Endothelial cell of umbilical vein (primary cell): Measurements from ENCODE around the gene ZNF112. TPM values are rescaled to one million over a fixed set of nuclear protein-coding genes. Genes with fewer than 3 reads are reported as not detected.
A peak's percentile ranks its signal among the peaks of the same experiment; 100 is the strongest.

ENCODE experiments used
- BruUV-seq: library from RNA; stranded (reverse); fragments of 400-500 nt; replicated peaks from 2 replicates; lab custom pipeline; 2021; lab: Mats Ljungman, UMichigan
- CTCF ChIA-PET: fragments of 300-600, 350-600 bp; sonication (Branson Sonifier 250); formaldehyde crosslinking; loops from one replicate; lab custom pipeline; 2021; ENCODE audit warnings: antibody characterized with exemption, inconsistent platforms; lab: Charles Lee
- POLR2A ChIA-PET: fragments of 300-600, 350-600 bp; sonication (Branson Sonifier 250); formaldehyde crosslinking; loops from one replicate; lab custom pipeline; 2021; ENCODE audit warnings: antibody characterized with exemption, inconsistent platforms; lab: Charles Lee
- DNase-seq: peaks from one replicate; pipeline ENCODE4 v3.0.0-alpha.2; 2011; ENCODE audit warnings: low read depth, low spot score
- FAIRE-seq: peaks from 2 replicates; lab custom pipeline; 2011; peaks lifted over from hg19 to GRCh38; lab: Jason Lieb, UNC
- H2AFZ ChIP-seq: 2 replicates; pipeline ENCODE4 v1.6.0; 2012; ENCODE audit warnings: low read depth, low read length, control low read depth, inconsistent platforms
- H3K27ac ChIP-seq: 2 replicates; pipeline ENCODE4 v1.5.1; 2011; ENCODE audit warnings: low read depth, mild to moderate bottlenecking, control low read depth, low read length, moderate library complexity; ENCODE audit not compliant: insufficient read depth
- H3K27me3 ChIP-seq, 2 experiments: 2 replicates each; pipeline versions ENCODE4 v1.6.0 to v1.6.1; 2011; ENCODE audit warnings: low read length in 2 of 2, mixed read lengths in 1 of 2; ENCODE audit not compliant: control insufficient read depth in 2 of 2, insufficient read depth in 2 of 2
- H3K36me3 ChIP-seq, 2 experiments: 2 replicates in 1 of 2; 3 replicates in 1 of 2; pipeline ENCODE4 v1.5.1; 2011; ENCODE audit warnings: low read length in 2 of 2, mild to moderate bottlenecking in 1 of 2, moderate library complexity in 1 of 2; ENCODE audit not compliant: control insufficient read depth in 2 of 2, insufficient read depth in 2 of 2; ENCODE audit errors: extremely low read depth in 1 of 2
- H3K4me1 ChIP-seq: 3 replicates; pipeline ENCODE4 v1.5.1; 2011; ENCODE audit warnings: mild to moderate bottlenecking, low read length; ENCODE audit not compliant: control insufficient read depth, insufficient read depth; ENCODE audit errors: extremely low read depth
- H3K4me2 ChIP-seq: 2 replicates; pipeline ENCODE4 v1.6.1; 2011; ENCODE audit warnings: low read length, control low read depth, mixed read lengths; ENCODE audit not compliant: insufficient read depth
- H3K4me3 ChIP-seq, 3 experiments: fragments of 200-600 bp in 1 of 3; sonication (generic), shearing (Covaris generic) in 1 of 3; replicated peaks in 1 of 3; 2 replicates each; pipeline ENCODE4 v1.5.1; 2011 to 2016; ENCODE audit warnings: control low read depth in 3 of 3, low read length in 3 of 3, mild to moderate bottlenecking in 2 of 3, inconsistent platforms in 1 of 3, low read depth in 1 of 3, moderate library complexity in 1 of 3; ENCODE audit not compliant: insufficient read depth in 1 of 3
- H3K79me2 ChIP-seq: 2 replicates; pipeline ENCODE4 v1.6.0; 2012; ENCODE audit warnings: low read length, inconsistent platforms; ENCODE audit not compliant: control insufficient read depth, insufficient read depth
- H3K9ac ChIP-seq: replicated peaks from 2 replicates; pipeline ENCODE3; 2011; ENCODE audit warnings: low read length, control low read depth; ENCODE audit not compliant: insufficient read depth; ENCODE audit errors: extremely low read depth
- H3K9me1 ChIP-seq: replicated peaks from 3 replicates; pipeline ENCODE4 v1.6.0; 2011; ENCODE audit warnings: mild to moderate bottlenecking, low read length; ENCODE audit not compliant: control insufficient read depth, insufficient read depth; ENCODE audit errors: extremely low read depth
- H3K9me3 ChIP-seq: replicated peaks from 2 replicates; pipeline ENCODE4 v1.5.1; 2012; ENCODE audit warnings: low read length, inconsistent platforms; ENCODE audit not compliant: control insufficient read depth, insufficient read depth
- H4K20me1 ChIP-seq: replicated peaks from 2 replicates; pipeline ENCODE3; 2011; ENCODE audit warnings: mild to moderate bottlenecking, low read length; ENCODE audit not compliant: control insufficient read depth, insufficient read depth; ENCODE audit errors: extremely low read depth
- CTCF ChIP-seq, 2 donors: IDR thresholded peaks; 1 replicate in 1 of 2; 2 replicates in 1 of 2; pipeline ENCODE4 v1.5.1; 2011; ENCODE audit warnings: low read length in 2 of 2, mild to moderate bottlenecking in 2 of 2, moderate library complexity in 2 of 2, control low read depth in 1 of 2, inconsistent platforms in 1 of 2, low read depth in 1 of 2; ENCODE audit not compliant: insufficient read depth in 1 of 2; ENCODE audit errors: extremely low read depth in 1 of 2
- EZH2 ChIP-seq: IDR thresholded peaks from 2 replicates; pipeline ENCODE4 v1.6.1; 2012; ENCODE audit warnings: borderline replicate concordance, low read depth, mild to moderate bottlenecking, moderate library complexity, low read length, inconsistent platforms; ENCODE audit not compliant: severe bottlenecking
- FOS ChIP-seq: IDR thresholded peaks from 2 replicates; pipeline ENCODE4 v1.6.1; 2011; ENCODE audit warnings: mild to moderate bottlenecking, low read length, moderate library complexity, borderline replicate concordance; ENCODE audit not compliant: insufficient read depth
- GATA2 ChIP-seq: IDR thresholded peaks from 2 replicates; pipeline ENCODE4 v1.7.0; 2011; ENCODE audit warnings: low read depth, mild to moderate bottlenecking, moderate library complexity, mixed read lengths, low read length; ENCODE audit not compliant: insufficient read length, insufficient read depth
- JUN ChIP-seq: IDR thresholded peaks from 2 replicates; pipeline ENCODE4 v1.6.1; 2011; ENCODE audit warnings: borderline replicate concordance, low read depth; ENCODE audit not compliant: insufficient read length, insufficient read depth
- MAX ChIP-seq: IDR thresholded peaks from 2 replicates; pipeline ENCODE4 v1.6.1; 2011; ENCODE audit not compliant: insufficient read depth, insufficient read length
- MYC ChIP-seq: IDR thresholded peaks from one replicate; pipeline ENCODE4 v1.6.1; 2011; ENCODE audit warnings: mild to moderate bottlenecking, low read depth, low read length
- POLR2A ChIP-seq: IDR thresholded peaks from 2 replicates; pipeline ENCODE4 v1.6.1; 2012; ENCODE audit warnings: low read depth, mild to moderate bottlenecking, control low read depth, low read length
- POLR2AphosphoS5 ChIP-seq: IDR thresholded peaks from 2 replicates; pipeline ENCODE4 v1.6.1; 2012; ENCODE audit warnings: low read depth, mild to moderate bottlenecking, control low read depth, low read length, moderate library complexity; ENCODE audit not compliant: insufficient read depth
- dilution Hi-C: fragments of 300-500 bp; cut with MboI; formaldehyde crosslinking; loops from one replicate; pipeline ENCODE4 v1.15.0; 2019; ENCODE audit warnings: low sequenced_read_pairs; ENCODE audit not compliant: extremely low pct_ligation_motif_present
- intact Hi-C: fragments of 100-400 bp; cut with micrococcal nuclease; formaldehyde crosslinking; loops from one replicate; pipeline ENCODE4 v1.10.0; 2022
- polyA plus RNA-seq, 4 experiments: library from polyadenylated mRNA; depleted of rRNA in 3 of 4; stranded (reverse) in 3 of 4; unstranded in 1 of 4; fragments of >200 nt; gene quantifications; 2 replicates each; pipeline versions ENCODE4 v1.2.1 to v1.2.3, GENCODE V29; 2011 to 2012; ENCODE audit warnings: missing spikeins in 1 of 4
- total RNA-seq: library from RNA; stranded (reverse); gene quantifications from 2 replicates; pipeline ENCODE4 v1.2.3, GENCODE V29; 2021

ZNF112 gene
- total and polyA plus RNA-seq, 2 donors (not counting 3 experiments of a cell fraction or from before 2014, with no cell fraction given): 2.0 to 4.6 TPM

- intact Hi-C loops (no loop called here), dilution Hi-C loops (no loop called here)
- Histone ChIP-seq H3K9me3 (no peaks in the 10 kb centered on the region), H3K36me3 (no peaks in the 10 kb centered on the region), H2AFZ (no peak overlapping the region), H3K4me2 (no peak overlapping the region), H3K4me1 (no peaks in the 10 kb centered on the region), H3K9ac (no peak overlapping the region), H3K4me3 (no peak overlapping the region), H4K20me1 (no peaks in the 10 kb centered on the region), H3K79me2 (no peaks in the 10 kb centered on the region), H3K27me3 (no peaks in the 10 kb centered on the region), H3K9me1 (no peaks in the 10 kb centered on the region), H3K27ac (no peak overlapping the region)
- FAIRE-seq: no peak
- no TSS peak for BruUV-seq
- CTCF ChIA-PET: no interaction called here
- TF ChIP-seq MYC (no peak), POLR2A (no peak), CTCF (IDR thresholded peaks at IDR 0.05; ENCODE audit: extremely low read depth in 1 of 2, insufficient read depth in 1 of 2, low read depth in 1 of 2, low read length in 2 of 2) (no peak), JUN (no peak), EZH2 (no peak)
- POLR2A ChIA-PET: no interaction called here
- DNase-seq: peak; percentile 13
These were observed 40.6 kb downstream of the ZNF112 start for GRCh38 chr19:44315883-44316282.

GRCh38 chr19:44313231-44313630 is 43.2 kb downstream of the ZNF112 start:
- FAIRE-seq (no peak), DNase-seq (no peak)
- no TSS peak for BruUV-seq
- no peaks in the 10 kb centered on the region for H3K9me1 ChIP-seq
- dilution Hi-C loops (no loop called here), intact Hi-C loops (no loop called here)
- CTCF ChIA-PET: interaction anchor here (0.8 kb wide), 1 partner anchor 24 kb away, joined by 3 read pairs; no protein-coding TSS in a partner anchor
- no peaks in the 10 kb centered on the region for H4K20me1 ChIP-seq
- H3K27ac ChIP-seq: no peak overlapping the region
- H3K4me2 ChIP-seq: no peak overlapping the region
- no peak overlapping the region for H3K4me3 ChIP-seq
- TF ChIP-seq FOS: no peak
- no peak for TF ChIP-seq GATA2
- no peak for TF ChIP-seq MAX
- no peak for TF ChIP-seq MYC
- no peak for TF ChIP-seq POLR2A
- TF ChIP-seq CTCF (IDR thresholded peaks at IDR 0.05; ENCODE audit: extremely low read depth in 1 of 2, insufficient read depth in 1 of 2, low read depth in 1 of 2, low read length in 2 of 2): no peak
- TF ChIP-seq POLR2AphosphoS5: no peak
- no peak for TF ChIP-seq JUN
- TF ChIP-seq EZH2: no peak
- POLR2A ChIA-PET: no interaction called here
- H2AFZ ChIP-seq: no peak overlapping the region
- H3K27me3 ChIP-seq: no peaks in the 10 kb centered on the region
- H3K9me3 ChIP-seq: no peaks in the 10 kb centered on the region
- H3K79me2 ChIP-seq: no peaks in the 10 kb centered on the region
- no peaks in the 10 kb centered on the region for H3K36me3 ChIP-seq
- no peaks in the 10 kb centered on the region for H3K4me1 ChIP-seq
- H3K9ac ChIP-seq: no peak overlapping the region
